Endodermal cell (in vitro differentiated cells): ENCODE measurements around the gene BEX4. TPM values are rescaled to one million over a fixed set of nuclear protein-coding genes. Genes with fewer than 3 reads are reported as not detected.
"Not testable (repeated sequence)": the region's sequence is repeated elsewhere in the genome, so short reads cannot be mapped to it uniquely, and the experiment has no call there.

Source experiments
- DNase-seq: peaks from one replicate; pipeline ENCODE4 v3.0.0-alpha.2; 2017
- H3K27ac ChIP-seq: 2 replicates; pipeline ENCODE4 v1.5.1; 2013; ENCODE audit warnings: mild to moderate bottlenecking, low read depth, low read length, moderate library complexity
- H3K27me3 ChIP-seq: 2 replicates; pipeline ENCODE4 v1.6.1; 2013; ENCODE audit warnings: mild to moderate bottlenecking, low read length, moderate library complexity; ENCODE audit not compliant: insufficient read depth, control insufficient read depth, poor library complexity, severe bottlenecking
- H3K36me3 ChIP-seq: 2 replicates; pipeline ENCODE4 v1.7.0; 2013; ENCODE audit warnings: mild to moderate bottlenecking, low read length, moderate library complexity; ENCODE audit not compliant: control insufficient read depth, insufficient read depth
- H3K4me1 ChIP-seq: one replicate; pipeline ENCODE4 v1.7.0; 2013; ENCODE audit warnings: low read length; ENCODE audit not compliant: control insufficient read depth, insufficient read depth
- H3K4me3 ChIP-seq: 2 replicates; pipeline ENCODE4 v1.5.1; 2013; ENCODE audit warnings: mild to moderate bottlenecking, low read length, moderate library complexity
- H3K9ac ChIP-seq: 2 replicates; pipeline ENCODE4 v1.6.1; 2013; ENCODE audit warnings: mild to moderate bottlenecking, low read length, moderate library complexity; ENCODE audit not compliant: poor library complexity, severe bottlenecking; ENCODE audit errors: extremely low read depth
- H3K9me3 ChIP-seq: 2 replicates; pipeline ENCODE4 v1.6.1; 2013; ENCODE audit warnings: mild to moderate bottlenecking, low read length, moderate library complexity; ENCODE audit not compliant: control insufficient read depth
- H3K27ac Mint-ChIP-seq: 2 replicates; pipeline ENCODE4 v1.8.0; 2020; ENCODE audit warnings: mixed read lengths
- H3K27me3 Mint-ChIP-seq: 2 replicates; pipeline ENCODE4 v1.8.0; 2021; ENCODE audit warnings: mild to moderate bottlenecking, mixed read lengths; ENCODE audit not compliant: insufficient read depth
- H3K36me3 Mint-ChIP-seq: 2 replicates; pipeline ENCODE4 v1.8.0; 2020; ENCODE audit warnings: low read depth, mixed read lengths
- H3K4me1 Mint-ChIP-seq: 2 replicates; pipeline ENCODE4 v1.8.0; 2020; ENCODE audit warnings: mixed read lengths
- H3K4me3 Mint-ChIP-seq: 2 replicates; pipeline ENCODE4 v1.8.0; 2020; ENCODE audit warnings: mild to moderate bottlenecking, moderate library complexity, mixed read lengths
- H3K9me3 Mint-ChIP-seq: 2 replicates; pipeline ENCODE4 v1.8.0; 2020; ENCODE audit warnings: mild to moderate bottlenecking, mixed read lengths
- WGBS, 2 experiments: methylation state at CpG; one replicate each; pipeline versions ENCODE4 v1.1.5 to v1.1.7; 2013; ENCODE audit warnings: missing lambda C conversion rate in 2 of 2, mixed read lengths in 1 of 2; ENCODE audit not compliant: insufficient coverage in 1 of 2, insufficient read length in 1 of 2; 5-methylcytosine and 5-hydroxymethylcytosine counted together
- total RNA-seq, 2 donors: library from RNA; stranded (reverse); fragmentation: NEBNext Ultra II Directional in 1 of 2; extraction: Animal tissue kit (Norgen Biotek cat#: 25700) in 1 of 2; gene quantifications; 2 replicates in 1 of 2; 3 replicates in 1 of 2; pipeline ENCODE4 v1.2.1, GENCODE V29; 2021
- TF ChIP-seq, protein P1 (sequence below): fragments of 200-600 bp; sonication (generic); conservative IDR thresholded peaks from 2 replicates; pipeline ENCODE4 v1.5.0; 2021; ENCODE audit warnings: antibody characterized with exemption, mild to moderate bottlenecking

The BEX4 gene
- total RNA-seq, 2 donors from 2014 or later: 65.1 to 71.0 TPM

DNA sequence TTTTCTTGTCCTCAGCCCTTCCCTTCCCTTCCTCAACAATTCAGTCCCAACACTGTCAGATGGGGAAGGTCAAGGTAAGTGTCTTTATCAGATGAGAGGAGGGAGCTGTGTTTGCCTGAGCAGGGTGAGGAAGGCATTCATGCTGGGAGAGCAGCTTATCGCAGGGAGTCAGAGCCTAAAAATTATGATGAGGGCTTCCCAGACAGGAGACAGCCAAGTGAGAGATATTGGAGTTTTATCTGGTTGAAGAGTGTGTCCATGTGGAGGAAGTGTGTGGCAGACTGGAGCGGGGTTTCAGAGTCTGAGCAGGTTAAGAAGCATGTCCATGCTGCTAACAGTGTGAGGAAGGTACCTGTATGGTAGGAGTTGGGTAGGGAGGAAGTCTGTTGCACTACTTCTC is 18.4 kb downstream of the BEX4 start:
- Mint-ChIP-seq H3K27me3 (peaks cover 79% of the 10 kb centered on the region), H3K4me1 (peaks cover 9% of the 10 kb centered on the region), H3K4me3 (no peak overlapping the region)

DNA sequence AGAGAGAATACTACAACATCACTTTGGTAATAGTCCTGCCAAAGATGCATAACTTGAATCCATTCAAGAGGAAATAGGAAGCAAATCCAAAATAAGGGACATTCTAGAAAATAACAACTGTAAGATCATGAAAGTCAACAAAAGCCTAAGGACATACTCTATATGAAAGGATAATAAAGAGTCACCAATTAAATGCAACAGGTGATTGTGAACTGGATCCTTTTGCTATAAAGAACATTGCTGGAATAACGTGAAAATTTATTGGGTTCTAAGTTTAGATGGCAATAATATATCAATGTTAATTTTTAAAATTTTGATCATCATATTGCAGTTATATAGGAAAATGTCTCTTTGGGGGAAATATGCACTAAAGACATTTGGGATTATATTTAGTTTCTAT is 20.0 kb downstream of the BEX4 start:
- no peak overlapping the region for H3K27ac Mint-ChIP-seq
- Histone ChIP-seq H3K27ac (no peak overlapping the region), H3K9me3 (no peaks in the 10 kb centered on the region), H3K9ac (no peak overlapping the region), H3K36me3 (no peaks in the 10 kb centered on the region), H3K4me1 (no peaks in the 10 kb centered on the region), H3K27me3 (peaks cover 79% of the 10 kb centered on the region), H3K4me3 (no peak overlapping the region)
- H3K9me3 Mint-ChIP-seq: peaks cover 1% of the 10 kb centered on the region
- peaks cover 66% of the 10 kb centered on the region for H3K27me3 Mint-ChIP-seq
- DNase-seq: no peak
- TF ChIP-seq, protein P1, sequence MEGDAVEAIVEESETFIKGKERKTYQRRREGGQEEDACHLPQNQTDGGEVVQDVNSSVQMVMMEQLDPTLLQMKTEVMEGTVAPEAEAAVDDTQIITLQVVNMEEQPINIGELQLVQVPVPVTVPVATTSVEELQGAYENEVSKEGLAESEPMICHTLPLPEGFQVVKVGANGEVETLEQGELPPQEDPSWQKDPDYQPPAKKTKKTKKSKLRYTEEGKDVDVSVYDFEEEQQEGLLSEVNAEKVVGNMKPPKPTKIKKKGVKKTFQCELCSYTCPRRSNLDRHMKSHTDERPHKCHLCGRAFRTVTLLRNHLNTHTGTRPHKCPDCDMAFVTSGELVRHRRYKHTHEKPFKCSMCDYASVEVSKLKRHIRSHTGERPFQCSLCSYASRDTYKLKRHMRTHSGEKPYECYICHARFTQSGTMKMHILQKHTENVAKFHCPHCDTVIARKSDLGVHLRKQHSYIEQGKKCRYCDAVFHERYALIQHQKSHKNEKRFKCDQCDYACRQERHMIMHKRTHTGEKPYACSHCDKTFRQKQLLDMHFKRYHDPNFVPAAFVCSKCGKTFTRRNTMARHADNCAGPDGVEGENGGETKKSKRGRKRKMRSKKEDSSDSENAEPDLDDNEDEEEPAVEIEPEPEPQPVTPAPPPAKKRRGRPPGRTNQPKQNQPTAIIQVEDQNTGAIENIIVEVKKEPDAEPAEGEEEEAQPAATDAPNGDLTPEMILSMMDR: no peak
- no peak overlapping the region for H3K4me3 Mint-ChIP-seq
- H3K36me3 Mint-ChIP-seq: no peaks in the 10 kb centered on the region
- H3K4me1 Mint-ChIP-seq: peaks cover 13% of the 10 kb centered on the region
- WGBS, 2 experiments: no CpG with 5 or more reads among the region's 1 CpG

More for the DNA sequence above, 18.4 kb downstream of the BEX4 start:
- no peak for DNase-seq
- TF ChIP-seq, protein P1: no peak
- Histone ChIP-seq H3K4me3 (no peak overlapping the region), H3K4me1 (no peaks in the 10 kb centered on the region), H3K9me3 (no peaks in the 10 kb centered on the region), H3K27me3 (peaks cover 90% of the 10 kb centered on the region), H3K9ac (no peak overlapping the region), H3K27ac (no peak overlapping the region), H3K36me3 (no peaks in the 10 kb centered on the region)
- peaks cover 1% of the 10 kb centered on the region for H3K9me3 Mint-ChIP-seq
- H3K27ac Mint-ChIP-seq: no peak overlapping the region
- no peaks in the 10 kb centered on the region for H3K36me3 Mint-ChIP-seq
- WGBS, 2 experiments: 86% methylated on average over 2 of the region's 2 CpGs; no CpG with 5 or more reads in 1 of the 2 experiments

DNA sequence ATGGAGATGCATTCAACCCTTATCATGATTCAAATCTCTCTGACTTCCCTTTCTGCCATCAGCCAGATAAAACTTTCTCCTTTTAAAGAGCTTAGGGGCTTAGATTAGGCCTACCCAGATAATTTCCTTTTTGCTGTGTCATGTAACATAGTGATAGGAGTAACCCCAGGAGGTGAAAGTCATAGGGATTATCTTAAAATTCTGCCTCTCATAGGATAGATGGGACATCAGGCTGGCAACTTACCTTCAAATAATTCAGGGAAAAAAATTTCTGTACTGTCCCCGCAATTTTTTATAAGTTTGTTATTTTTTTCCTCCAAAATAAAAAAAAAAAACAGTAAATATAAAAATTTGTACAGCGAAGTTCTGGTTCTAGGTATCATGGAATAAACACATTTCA is 20.7 kb downstream of the BEX4 start:
- not testable (repeated sequence) for H3K4me3 Mint-ChIP-seq, H3K27ac Mint-ChIP-seq, H3K9me3 ChIP-seq, H3K9me3 Mint-ChIP-seq, DNase-seq, H3K36me3 Mint-ChIP-seq, H3K36me3 ChIP-seq, H3K9ac ChIP-seq, H3K4me1 ChIP-seq, H3K4me3 ChIP-seq, H3K27ac ChIP-seq
- peaks cover 66% of the 10 kb centered on the region for H3K27me3 Mint-ChIP-seq
- no CpG with 5 or more reads among the region's 2 CpGs for WGBS, 2 experiments
- peaks cover 13% of the 10 kb centered on the region for H3K4me1 Mint-ChIP-seq
- peaks cover 78% of the 10 kb centered on the region for H3K27me3 ChIP-seq

DNA sequence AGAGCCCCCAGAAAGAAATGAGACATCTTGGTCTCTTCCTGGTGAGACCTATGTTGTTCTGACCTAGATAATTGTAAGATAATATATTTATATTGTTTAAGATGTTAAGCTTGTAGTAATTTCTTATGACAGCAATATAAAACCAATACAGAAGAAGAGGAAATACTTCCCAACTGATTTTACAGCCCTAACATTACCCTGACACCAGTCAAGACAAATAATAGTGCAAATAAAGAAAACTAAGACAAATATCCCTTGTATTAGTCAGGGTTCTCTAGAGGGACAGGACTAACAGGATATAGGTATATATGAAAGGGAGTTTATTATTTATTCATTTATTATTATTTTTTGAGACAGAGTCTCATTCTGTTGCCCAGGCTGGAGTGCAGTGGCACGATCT is 21.4 kb downstream of the BEX4 start:
- H3K27ac Mint-ChIP-seq: no peak overlapping the region
- peaks cover 72% of the 10 kb centered on the region for H3K27me3 ChIP-seq
- no peak overlapping the region for H3K9ac ChIP-seq
- H3K36me3 ChIP-seq: no peaks in the 10 kb centered on the region
- H3K9me3 ChIP-seq: no peaks in the 10 kb centered on the region
- no peaks in the 10 kb centered on the region for H3K36me3 Mint-ChIP-seq
- TF ChIP-seq, protein P1: no peak
- H3K4me3 Mint-ChIP-seq: no peak overlapping the region
- no peak overlapping the region for H3K4me3 ChIP-seq
- H3K27me3 Mint-ChIP-seq: peaks cover 60% of the 10 kb centered on the region
- peaks cover 1% of the 10 kb centered on the region for H3K9me3 Mint-ChIP-seq
- H3K4me1 ChIP-seq: no peaks in the 10 kb centered on the region
- DNase-seq: no peak
- no peak overlapping the region for H3K27ac ChIP-seq
- H3K4me1 Mint-ChIP-seq: peaks cover 13% of the 10 kb centered on the region
- 90% methylated on average over 1 of the region's 1 CpG; no CpG with 5 or more reads in 1 of the 2 experiments for WGBS, 2 experiments
